Brain microvascular endothelial cell (primary cell): ENCODE results near the gene VILL.
A peak's percentile ranks its signal among the peaks of the same experiment; 100 is the strongest.

Experiments
- DNase-seq: peaks from one replicate; pipeline ENCODE4 v3.0.0-alpha.2; 2020
- H3K27ac ChIP-seq: fragments of 250-450 bp; sonication (Bioruptor Pico); 2 replicates; pipeline ENCODE4 v1.5.1; 2020; ENCODE audit warnings: mild to moderate bottlenecking, moderate library complexity
- H3K27me3 ChIP-seq: fragments of 250-450 bp; sonication (Bioruptor Pico); replicated peaks from 2 replicates; pipeline ENCODE4 v1.5.1; 2020; ENCODE audit warnings: mild to moderate bottlenecking
- H3K36me3 ChIP-seq: fragments of 250-450 bp; sonication (Bioruptor Pico); replicated peaks from 2 replicates; pipeline ENCODE4 v1.5.1; 2020; ENCODE audit warnings: mild to moderate bottlenecking
- H3K4me3 ChIP-seq: 2 replicates; pipeline ENCODE4 v1.5.1; 2011; ENCODE audit warnings: low read depth, mild to moderate bottlenecking, control low read depth, low read length, moderate library complexity
- in situ Hi-C: cut with HindIII; loops from 2 replicates; pipeline ENCODE4 v1.10.0; 2017; ENCODE audit warnings: low sequenced_read_pairs, low pct_ligation_motif_present
- TF ChIP-seq, protein P1 (sequence below): IDR thresholded peaks from 2 replicates; pipeline ENCODE4 v1.5.1; 2011; ENCODE audit warnings: low read depth, mild to moderate bottlenecking, moderate library complexity, low read length, control low read depth, inconsistent platforms; ENCODE audit errors: missing control alignments

VILL gene

DNA sequence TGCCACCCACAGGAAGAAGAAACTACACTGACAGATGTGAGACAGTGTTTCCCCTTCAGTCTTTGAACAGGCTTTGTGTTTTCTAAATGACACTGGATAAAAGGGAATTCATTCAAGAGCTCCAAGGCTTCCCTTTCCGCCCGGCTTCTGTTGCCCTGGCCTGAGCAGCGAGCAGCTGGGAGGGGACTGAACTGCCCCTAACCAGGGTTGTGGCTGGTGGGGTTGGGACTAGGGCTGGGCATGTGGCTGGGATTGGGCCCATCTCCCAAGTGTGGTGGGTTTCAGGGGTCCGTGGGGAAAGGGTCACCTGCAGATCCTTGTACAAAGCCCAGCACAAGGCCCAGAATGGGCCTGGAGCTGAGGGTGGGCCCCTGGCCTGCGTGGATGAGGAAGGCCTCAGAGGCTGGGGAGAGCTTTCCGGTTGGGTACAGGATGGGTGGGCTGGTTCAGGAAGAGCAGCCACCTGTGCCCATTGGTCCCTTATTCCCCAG lies 10.4 kb downstream of the VILL start:
- no peaks in the 10 kb centered on the region for H3K27me3 ChIP-seq
- no peak for DNase-seq
- peaks cover 2% of the 10 kb centered on the region for H3K36me3 ChIP-seq
- in situ Hi-C loops = no loop called here
- H3K4me3 ChIP-seq = no peak overlapping the region
- H3K27ac ChIP-seq = no peak overlapping the region
- TF ChIP-seq, protein P1, sequence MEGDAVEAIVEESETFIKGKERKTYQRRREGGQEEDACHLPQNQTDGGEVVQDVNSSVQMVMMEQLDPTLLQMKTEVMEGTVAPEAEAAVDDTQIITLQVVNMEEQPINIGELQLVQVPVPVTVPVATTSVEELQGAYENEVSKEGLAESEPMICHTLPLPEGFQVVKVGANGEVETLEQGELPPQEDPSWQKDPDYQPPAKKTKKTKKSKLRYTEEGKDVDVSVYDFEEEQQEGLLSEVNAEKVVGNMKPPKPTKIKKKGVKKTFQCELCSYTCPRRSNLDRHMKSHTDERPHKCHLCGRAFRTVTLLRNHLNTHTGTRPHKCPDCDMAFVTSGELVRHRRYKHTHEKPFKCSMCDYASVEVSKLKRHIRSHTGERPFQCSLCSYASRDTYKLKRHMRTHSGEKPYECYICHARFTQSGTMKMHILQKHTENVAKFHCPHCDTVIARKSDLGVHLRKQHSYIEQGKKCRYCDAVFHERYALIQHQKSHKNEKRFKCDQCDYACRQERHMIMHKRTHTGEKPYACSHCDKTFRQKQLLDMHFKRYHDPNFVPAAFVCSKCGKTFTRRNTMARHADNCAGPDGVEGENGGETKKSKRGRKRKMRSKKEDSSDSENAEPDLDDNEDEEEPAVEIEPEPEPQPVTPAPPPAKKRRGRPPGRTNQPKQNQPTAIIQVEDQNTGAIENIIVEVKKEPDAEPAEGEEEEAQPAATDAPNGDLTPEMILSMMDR = no peak

DNA sequence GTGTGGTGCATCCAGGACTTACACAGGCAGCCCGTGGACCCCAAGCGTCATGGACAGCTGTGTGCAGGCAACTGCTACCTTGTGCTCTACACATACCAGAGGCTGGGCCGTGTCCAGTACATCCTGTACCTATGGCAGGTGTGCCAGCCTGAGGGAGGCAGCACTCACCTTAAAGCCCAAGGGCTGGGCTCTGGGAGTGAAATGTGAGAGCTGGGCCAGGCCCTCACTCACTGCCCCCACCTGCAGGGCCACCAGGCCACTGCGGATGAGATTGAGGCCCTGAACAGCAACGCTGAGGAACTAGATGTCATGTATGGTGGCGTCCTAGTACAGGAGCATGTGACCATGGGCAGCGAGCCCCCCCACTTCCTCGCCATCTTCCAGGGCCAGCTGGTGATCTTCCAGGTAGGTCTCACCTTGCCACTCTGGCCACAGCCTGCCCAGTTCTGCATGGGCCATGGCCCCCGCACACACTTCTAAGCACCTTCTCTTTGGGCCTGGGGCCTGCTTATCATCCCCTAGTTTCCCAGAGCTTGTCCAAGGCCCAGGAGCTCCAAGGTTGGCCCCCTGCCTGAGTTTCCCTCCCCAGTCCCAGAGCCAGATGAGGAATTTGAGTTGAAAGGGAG lies 11.0 kb downstream of the VILL start:
- Histone ChIP-seq H3K27me3 (no peaks in the 10 kb centered on the region), H3K36me3 (peaks cover 4% of the 10 kb centered on the region), H3K27ac (no peak overlapping the region), H3K4me3 (no peak overlapping the region)
- TF ChIP-seq, protein P1 = peak; percentile 43
- DNase-seq = no peak
- in situ Hi-C loops = no loop called here

DNA sequence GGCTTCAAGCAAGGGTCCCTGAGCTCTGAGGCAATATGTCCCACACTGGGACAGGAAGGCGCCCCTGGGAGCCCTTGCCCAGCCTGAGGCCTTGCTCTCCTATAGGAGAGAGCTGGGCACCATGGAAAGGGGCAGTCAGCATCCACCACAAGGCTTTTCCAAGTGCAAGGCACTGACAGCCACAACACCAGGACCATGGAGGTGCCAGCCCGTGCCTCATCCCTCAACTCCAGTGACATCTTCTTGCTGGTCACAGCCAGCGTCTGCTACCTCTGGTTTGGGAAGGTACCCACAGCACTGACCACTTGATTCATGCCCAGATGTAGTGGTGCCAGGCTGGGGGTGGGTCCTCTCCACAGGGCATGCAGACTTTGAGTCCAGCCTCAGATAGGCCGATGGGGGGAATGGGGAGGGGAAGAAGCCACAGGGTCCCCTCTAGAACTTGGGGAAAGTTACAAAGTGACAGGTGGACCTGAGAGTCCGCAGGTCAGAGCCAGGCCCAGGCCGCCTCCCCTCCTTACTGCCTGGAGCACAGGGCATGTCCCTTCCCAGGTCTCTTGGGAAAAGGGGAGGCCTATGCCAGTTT lies 11.8 kb downstream of the VILL start:
- Histone ChIP-seq H3K4me3 (no peak overlapping the region), H3K27me3 (no peaks in the 10 kb centered on the region), H3K27ac (no peak overlapping the region), H3K36me3 (peaks cover 4% of the 10 kb centered on the region)
- in situ Hi-C loops = no loop called here
- DNase-seq = no peak
- TF ChIP-seq, protein P1 = no peak

DNA sequence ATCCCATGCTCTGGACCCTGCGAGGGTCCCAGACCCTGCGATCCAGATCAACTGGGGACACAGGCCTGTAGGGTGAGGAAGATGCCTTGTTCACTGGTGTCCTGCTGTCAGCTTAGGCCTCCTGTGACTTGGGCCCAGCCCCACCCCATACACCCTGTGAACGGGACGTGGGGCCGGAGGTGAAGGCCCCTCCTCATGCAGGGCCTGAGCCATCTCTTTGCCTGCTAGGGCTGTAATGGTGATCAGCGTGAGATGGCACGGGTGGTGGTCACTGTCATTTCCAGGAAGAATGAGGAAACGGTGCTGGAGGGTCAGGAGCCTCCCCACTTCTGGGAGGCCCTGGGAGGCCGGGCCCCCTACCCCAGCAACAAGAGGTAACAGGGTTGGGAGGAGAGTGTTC lies 12.4 kb downstream of the VILL start:
- no peak overlapping the region for H3K27ac ChIP-seq
- H3K4me3 ChIP-seq = no peak overlapping the region
- in situ Hi-C loops = no loop called here
- peaks cover 7% of the 10 kb centered on the region for H3K36me3 ChIP-seq
- no peak for DNase-seq
- H3K27me3 ChIP-seq = no peaks in the 10 kb centered on the region
- TF ChIP-seq, protein P1 = no peak

DNA sequence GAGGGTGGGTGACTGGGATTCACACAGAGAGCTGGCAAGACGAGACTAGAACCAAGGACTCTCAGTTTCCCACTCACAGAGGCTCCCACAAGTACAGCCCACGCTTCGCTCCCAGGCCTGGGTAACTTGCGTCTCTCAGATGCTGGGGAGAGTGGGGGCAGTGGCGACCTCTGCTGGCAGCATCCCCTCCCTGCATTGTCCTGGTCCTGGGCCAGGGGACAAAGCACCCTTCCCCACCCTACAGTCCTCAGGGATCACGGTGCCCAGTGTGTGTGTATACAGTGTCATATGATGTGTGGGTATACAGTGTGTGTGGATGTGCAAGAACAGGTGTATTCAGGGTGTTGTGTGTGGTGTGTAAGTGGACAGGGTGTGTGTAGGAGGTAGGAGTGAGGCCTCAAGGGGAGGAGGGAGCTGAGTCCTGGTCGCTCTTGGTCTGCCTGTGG lies 12.8 kb downstream of the VILL start:
- TF ChIP-seq, protein P1 = peak; percentile 99
- peaks cover 7% of the 10 kb centered on the region for H3K36me3 ChIP-seq
- H3K4me3 ChIP-seq = no peak overlapping the region
- in situ Hi-C loops = no loop called here
- peak; percentile 45 for DNase-seq
- H3K27me3 ChIP-seq = no peaks in the 10 kb centered on the region
- H3K27ac ChIP-seq = no peak overlapping the region
